H9 (cell line): ENCODE results near the gene NCBP3. TPM values are rescaled to one million over a fixed set of nuclear protein-coding genes. Genes with fewer than 3 reads are reported as not detected.
A peak's percentile ranks its signal among the peaks of the same experiment; 100 is the strongest.

Experiments used
- DNase-seq: peaks from one replicate; pipeline ENCODE4 v3.0.0-alpha.2; 2017
- H2AFZ ChIP-seq: one replicate; pipeline ENCODE4 v1.6.1; 2013; ENCODE audit warnings: mild to moderate bottlenecking, low read length, control low read depth, moderate library complexity
- H2AK5ac ChIP-seq: 2 replicates; pipeline ENCODE4 v1.6.1; 2013; ENCODE audit warnings: low read length, control low read depth, mixed read lengths; ENCODE audit not compliant: insufficient read length
- H2BK120ac ChIP-seq: one replicate; pipeline ENCODE4 v1.6.1; 2013; ENCODE audit warnings: low read depth, mild to moderate bottlenecking, low read length, control low read depth, inconsistent platforms; ENCODE audit not compliant: poor library complexity, severe bottlenecking
- H2BK12ac ChIP-seq: 2 replicates; pipeline ENCODE4 v1.6.1; 2013; ENCODE audit warnings: low read length, control low read depth, mixed read lengths, low read depth; ENCODE audit not compliant: insufficient read length
- H2BK15ac ChIP-seq: 2 replicates; pipeline ENCODE4 v1.6.1; 2013; ENCODE audit warnings: low read depth, low read length, control low read depth
- H2BK20ac ChIP-seq: one replicate; pipeline ENCODE4 v1.6.1; 2013; ENCODE audit warnings: low read depth, mild to moderate bottlenecking, low read length, control low read depth, inconsistent platforms; ENCODE audit not compliant: poor library complexity, severe bottlenecking
- H2BK5ac ChIP-seq: 2 replicates; pipeline ENCODE4 v1.6.1; 2013; ENCODE audit warnings: low read length, control low read depth, mixed read lengths; ENCODE audit not compliant: insufficient read length
- H3K14ac ChIP-seq: 2 replicates; pipeline ENCODE4 v1.6.1; 2013; ENCODE audit warnings: low read length, control low read depth; ENCODE audit not compliant: insufficient read depth
- H3K18ac ChIP-seq: 2 replicates; pipeline ENCODE4 v1.6.1; 2013; ENCODE audit warnings: low read depth, mild to moderate bottlenecking, mixed read lengths, low read length, control low read depth; ENCODE audit not compliant: insufficient read length
- H3K23ac ChIP-seq: 2 replicates; pipeline ENCODE4 v1.6.1; 2013; ENCODE audit warnings: low read length, control low read depth, mixed read lengths, low read depth; ENCODE audit not compliant: insufficient read length
- H3K23me2 ChIP-seq: 2 replicates; pipeline ENCODE4 v1.6.1; 2013; ENCODE audit warnings: low read depth, mild to moderate bottlenecking, mixed read lengths, low read length, control low read depth; ENCODE audit not compliant: insufficient read length, poor library complexity, severe bottlenecking
- H3K27ac ChIP-seq: 2 replicates; pipeline ENCODE4 v1.5.1; 2013; ENCODE audit warnings: low read length, control low read depth, mixed read lengths, low read depth; ENCODE audit not compliant: insufficient read length
- H3K27me3 ChIP-seq: 2 replicates; pipeline ENCODE4 v1.6.1; 2013; ENCODE audit warnings: low read length, control low read depth, inconsistent platforms; ENCODE audit not compliant: insufficient read depth
- H3K4ac ChIP-seq: 2 replicates; pipeline ENCODE4 v1.6.1; 2013; ENCODE audit warnings: low read depth, mild to moderate bottlenecking, control low read depth, inconsistent platforms, low read length, moderate library complexity
- H3K4me1 ChIP-seq: 2 replicates; pipeline ENCODE4 v1.6.1; 2013; ENCODE audit warnings: low read length, control low read depth, inconsistent platforms; ENCODE audit not compliant: insufficient read depth
- H3K4me2 ChIP-seq: 2 replicates; pipeline ENCODE4 v1.6.1; 2013; ENCODE audit warnings: low read length, control low read depth, mixed read lengths; ENCODE audit not compliant: insufficient read length, insufficient read depth
- H3K56ac ChIP-seq: 2 replicates; pipeline ENCODE4 v1.6.1; 2013; ENCODE audit warnings: low read depth, mild to moderate bottlenecking, mixed read lengths, low read length, control low read depth; ENCODE audit not compliant: insufficient read length
- H3K79me1 ChIP-seq: 2 replicates; pipeline ENCODE4 v1.6.1; 2013; ENCODE audit warnings: low read depth, mild to moderate bottlenecking, moderate library complexity, low read length, control low read depth, inconsistent platforms; ENCODE audit not compliant: insufficient read depth, poor library complexity, severe bottlenecking
- H3K79me2 ChIP-seq: 2 replicates; pipeline ENCODE4 v1.6.1; 2013; ENCODE audit warnings: low read length, control low read depth, inconsistent platforms; ENCODE audit not compliant: insufficient read depth
- H3K9ac ChIP-seq: 2 replicates; pipeline ENCODE4 v1.6.1; 2013; ENCODE audit warnings: low read length, control low read depth, mixed read lengths; ENCODE audit not compliant: insufficient read length; ENCODE audit errors: extremely low read depth
- H3K9me3 ChIP-seq: one replicate; pipeline ENCODE4 v1.6.1; 2013; ENCODE audit warnings: low read depth, low read length, inconsistent platforms; ENCODE audit not compliant: control insufficient read depth
- H3T11ph ChIP-seq: one replicate; pipeline ENCODE4 v1.6.1; 2013; ENCODE audit warnings: mild to moderate bottlenecking, low read length, control low read depth, inconsistent platforms
- H4K20me1 ChIP-seq: one replicate; pipeline ENCODE4 v1.6.1; 2013; ENCODE audit not compliant: control insufficient read depth, insufficient read length, insufficient read depth
- H4K5ac ChIP-seq: 2 replicates; pipeline ENCODE4 v1.6.1; 2013; ENCODE audit warnings: low read depth, mild to moderate bottlenecking, mixed read lengths, low read length, control low read depth; ENCODE audit not compliant: insufficient read length
- H4K8ac ChIP-seq: replicated peaks from 2 replicates; pipeline ENCODE4 v1.6.1; 2013; ENCODE audit warnings: low read length, control low read depth, mixed read lengths, low read depth; ENCODE audit not compliant: insufficient read length
- H4K91ac ChIP-seq: 2 replicates; pipeline ENCODE4 v1.6.1; 2013; ENCODE audit warnings: low read depth, mild to moderate bottlenecking, moderate library complexity, mixed read lengths, low read length, control low read depth; ENCODE audit not compliant: insufficient read length
- H3K27ac Mint-ChIP-seq, 3 experiments: 2 replicates in 2 of 3; 3 replicates in 1 of 3; pipeline ENCODE4 v1.8.0; 2020 to 2021; ENCODE audit warnings: mixed read lengths in 3 of 3, mild to moderate bottlenecking in 1 of 3, moderate library complexity in 1 of 3
- H3K27me3 Mint-ChIP-seq: 2 replicates; pipeline ENCODE4 v1.8.0; 2021; ENCODE audit warnings: low read depth, mild to moderate bottlenecking, moderate library complexity, mixed read lengths
- H3K36me3 Mint-ChIP-seq, 3 experiments: 2 replicates in 2 of 3; 3 replicates in 1 of 3; pipeline ENCODE4 v1.8.0; 2020 to 2021; ENCODE audit warnings: low read depth in 3 of 3, mixed read lengths in 3 of 3; ENCODE audit not compliant: insufficient read depth in 1 of 3
- H3K4me1 Mint-ChIP-seq, 2 experiments: 2 replicates each; pipeline ENCODE4 v1.8.0; 2020; ENCODE audit warnings: mixed read lengths in 2 of 2
- H3K4me3 Mint-ChIP-seq, 2 experiments: 2 replicates in 1 of 2; 3 replicates in 1 of 2; pipeline ENCODE4 v1.8.0; 2020 to 2021; ENCODE audit warnings: mild to moderate bottlenecking in 2 of 2, mixed read lengths in 2 of 2, moderate library complexity in 1 of 2
- H3K9me3 Mint-ChIP-seq, 2 experiments: 2 replicates in 1 of 2; 3 replicates in 1 of 2; pipeline ENCODE4 v1.8.0; 2020; ENCODE audit warnings: mild to moderate bottlenecking in 2 of 2, mixed read lengths in 2 of 2, moderate library complexity in 1 of 2
- WGBS: extraction: QIAGEN DNeasy Blood & Tissue Kit; methylation state at CpG from one replicate; pipeline ENCODE4 v1.1.7; 2013; ENCODE audit warnings: missing lambda C conversion rate, low lambda C conversion rate, mixed read lengths; ENCODE audit not compliant: insufficient read length; ENCODE audit errors: extremely low coverage; 5-methylcytosine and 5-hydroxymethylcytosine counted together
- total RNA-seq: library from RNA; stranded (reverse); gene quantifications from 2 replicates; pipeline ENCODE4 v1.2.1, GENCODE V29; 2021
- TF ChIP-seq, protein P1 (sequence below): fragments of 200-600 bp; sonication (generic); conservative IDR thresholded peaks from 3 replicates; pipeline ENCODE4 v1.8.0; 2021; ENCODE audit warnings: antibody characterized with exemption, mild to moderate bottlenecking

Gene NCBP3
- total RNA-seq, 1 experiment from 2014 or later, result 45.7 TPM

DNA sequence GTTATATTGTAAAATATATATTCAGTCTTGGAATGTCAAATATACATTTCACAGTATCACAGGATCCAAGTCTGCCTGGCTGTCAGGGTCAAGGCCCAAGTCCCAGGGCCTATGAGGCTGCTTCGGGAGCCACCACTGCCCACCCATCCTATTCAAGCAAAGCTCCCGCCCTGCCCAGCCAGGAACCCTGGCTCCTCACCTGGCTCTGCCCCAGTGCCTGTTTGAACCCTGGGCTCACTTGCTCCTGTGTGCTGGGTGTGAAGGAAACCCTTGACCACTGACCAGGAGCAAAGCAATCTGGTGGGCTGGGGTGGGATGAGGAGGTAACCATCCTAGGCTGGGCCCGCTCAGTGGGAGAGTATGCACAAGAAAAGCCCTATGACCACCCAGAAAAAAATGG lies 72.1 kb downstream of the NCBP3 start:
- H3K9ac ChIP-seq, result no peak overlapping the region
- H2AK5ac ChIP-seq, result no peak overlapping the region
- no peaks in the 10 kb centered on the region; a peak in 1 of 7 replicates for H3K36me3 Mint-ChIP-seq
- H2AFZ ChIP-seq, result no peak overlapping the region
- H3K27me3 Mint-ChIP-seq, result no peaks in the 10 kb centered on the region
- H2BK12ac ChIP-seq, result peak overlapping the region; percentile 50
- no peak overlapping the region for H3K4me2 ChIP-seq
- no peaks in the 10 kb centered on the region; the same call in 1 of the 2 replicates for H3K4me1 ChIP-seq
- peaks cover 14 to 22% of the 10 kb centered on the region in 2 experiments for H3K4me1 Mint-ChIP-seq
- H3K56ac ChIP-seq, result no peak overlapping the region
- H3K14ac ChIP-seq, result no peak overlapping the region
- no peak overlapping the region for H3K18ac ChIP-seq
- TF ChIP-seq, protein P1, sequence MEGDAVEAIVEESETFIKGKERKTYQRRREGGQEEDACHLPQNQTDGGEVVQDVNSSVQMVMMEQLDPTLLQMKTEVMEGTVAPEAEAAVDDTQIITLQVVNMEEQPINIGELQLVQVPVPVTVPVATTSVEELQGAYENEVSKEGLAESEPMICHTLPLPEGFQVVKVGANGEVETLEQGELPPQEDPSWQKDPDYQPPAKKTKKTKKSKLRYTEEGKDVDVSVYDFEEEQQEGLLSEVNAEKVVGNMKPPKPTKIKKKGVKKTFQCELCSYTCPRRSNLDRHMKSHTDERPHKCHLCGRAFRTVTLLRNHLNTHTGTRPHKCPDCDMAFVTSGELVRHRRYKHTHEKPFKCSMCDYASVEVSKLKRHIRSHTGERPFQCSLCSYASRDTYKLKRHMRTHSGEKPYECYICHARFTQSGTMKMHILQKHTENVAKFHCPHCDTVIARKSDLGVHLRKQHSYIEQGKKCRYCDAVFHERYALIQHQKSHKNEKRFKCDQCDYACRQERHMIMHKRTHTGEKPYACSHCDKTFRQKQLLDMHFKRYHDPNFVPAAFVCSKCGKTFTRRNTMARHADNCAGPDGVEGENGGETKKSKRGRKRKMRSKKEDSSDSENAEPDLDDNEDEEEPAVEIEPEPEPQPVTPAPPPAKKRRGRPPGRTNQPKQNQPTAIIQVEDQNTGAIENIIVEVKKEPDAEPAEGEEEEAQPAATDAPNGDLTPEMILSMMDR, result no peak
- no peak overlapping the region for H4K91ac ChIP-seq
- H3K9me3 ChIP-seq, result no peaks in the 10 kb centered on the region
- H3K4me3 Mint-ChIP-seq, result no peak overlapping the region
- H3K23ac ChIP-seq, result no peak overlapping the region
- H2BK120ac ChIP-seq, result no peak overlapping the region
- WGBS, result no CpG with 5 or more reads among the region's 3 CpGs
- H3K4ac ChIP-seq, result no peak overlapping the region
- peaks cover 2% of the 10 kb centered on the region for H3K23me2 ChIP-seq
- no peak overlapping the region for H4K5ac ChIP-seq
- no peak overlapping the region for H2BK5ac ChIP-seq
- no peaks in the 10 kb centered on the region for H4K20me1 ChIP-seq
- no peak overlapping the region for H3K27ac ChIP-seq
- H3T11ph ChIP-seq, result no peak overlapping the region
- peaks cover 0 to 3% of the 10 kb centered on the region in 2 experiments; a peak in 2 of 5 replicates for H3K9me3 Mint-ChIP-seq
- no peaks in the 10 kb centered on the region for H3K27me3 ChIP-seq
- H3K27ac Mint-ChIP-seq, result no peak overlapping the region
- H3K79me1 ChIP-seq, result no peaks in the 10 kb centered on the region
- H2BK20ac ChIP-seq, result no peak overlapping the region
- no peak overlapping the region for H2BK15ac ChIP-seq
- no peaks in the 10 kb centered on the region for H3K79me2 ChIP-seq
- DNase-seq, result no peak
- H4K8ac ChIP-seq, result no peak overlapping the region
